Measurements from ENCODE around the gene PDAP1.

- TF ChIP-seq CTCF (IDR thresholded peaks at IDR 0.05): no peak
- TF ChIP-seq NRF1 (IDR thresholded peaks at IDR 0.05; ENCODE audit: low read depth, low read length): no peak
- no peak for TF ChIP-seq RCOR1 (IDR thresholded peaks at IDR 0.05; ENCODE audit: low read length)
- TF ChIP-seq RXRA (IDR thresholded peaks at IDR 0.05; ENCODE audit: borderline replicate concordance, low read depth): no peak
Measured at GRCh38 chr7:99456288-99456687, 47.9 kb upstream of the PDAP1 start.

All from SK-N-SH (cell line).